Psoas muscle (tissue), 8 donors: ENCODE data around the gene PCNX2. TPM values are rescaled to one million over a fixed set of nuclear protein-coding genes. Genes with fewer than 3 reads are reported as not detected.
"Not testable (repeated sequence)": the region's sequence is repeated elsewhere in the genome, so short reads cannot be mapped to it uniquely, and the experiment has no call there.

Experiments
- ATAC-seq, 4 donors: fragments of 200-7000 bp; cut with Tn5 transposase; one replicate each; pipeline ENCODE4 v1.9.1; 2020; ENCODE audit warnings: moderate library complexity in 3 of 4, mild to moderate bottlenecking in 2 of 4
- DNase-seq, 2 donors: peaks; one replicate each; pipeline ENCODE4 v3.0.0-alpha.2; 2020
- H3K27ac ChIP-seq: fragments of 200-600 bp; one replicate; pipeline ENCODE4 v1.8.0; 2022
- H3K27me3 ChIP-seq, 3 donors: fragments of 200-600 bp in 1 of 3; one replicate each; pipeline versions ENCODE4 v1.6.1 to v1.8.0; 2013 to 2022; ENCODE audit warnings: low read length in 2 of 3, mild to moderate bottlenecking in 2 of 3, moderate library complexity in 1 of 3; ENCODE audit not compliant: insufficient read depth in 3 of 3
- H3K36me3 ChIP-seq, 2 donors: fragments of 200-600 bp in 1 of 2; one replicate each; pipeline versions ENCODE4 v1.6.1 to v1.8.0; 2013 to 2022; ENCODE audit warnings: low read depth in 1 of 2, mild to moderate bottlenecking in 1 of 2, moderate library complexity in 1 of 2; ENCODE audit not compliant: insufficient read depth in 1 of 2
- H3K4me1 ChIP-seq: fragments of 200-600 bp; one replicate; pipeline ENCODE4 v1.8.0; 2022
- H3K4me3 ChIP-seq: fragments of 200-600 bp; one replicate; pipeline ENCODE4 v1.8.0; 2022; ENCODE audit warnings: mild to moderate bottlenecking
- H3K9me3 ChIP-seq: fragments of 200-600 bp; one replicate; pipeline ENCODE4 v1.8.0; 2022
- CTCF ChIP-seq: fragments of 200-600 bp; IDR thresholded peaks from one replicate; pipeline ENCODE4 v1.8.0; 2022; ENCODE audit warnings: antibody characterized with exemption
- WGBS, 3 donors: extraction: QIAGEN DNeasy Blood & Tissue Kit; methylation state at CpG; one replicate each; pipeline versions ENCODE4 v1.1.6 to v1.1.7; 2013; 5-methylcytosine and 5-hydroxymethylcytosine counted together
- intact Hi-C, 2 donors: fragments of 100-400 bp; cut with DNase I; formaldehyde crosslinking; loops; one replicate each; pipeline versions ENCODE4 v1.11.0 to v1.14.2; 2022
- polyA plus RNA-seq, 3 donors: library from polyadenylated mRNA; stranded (reverse); fragments of 200-250 nt; gene quantifications; one replicate each; pipeline ENCODE4 v1.2.3, GENCODE V29; 2013
- total RNA-seq, 4 donors: library from RNA; stranded (reverse); fragmentation: NEBNext Ultra II Directional in 2 of 4; extraction: Animal tissue kit (Norgen Biotek cat#: 25700) in 2 of 4; gene quantifications; one replicate each; pipeline versions ENCODE4 v1.2.1 to v1.2.4, GENCODE V29; 2021 to 2023
- donor health status: healthy with polysubstance abuse.
- donor health status: DM: no; HTN: no; CAD: no; lungs with moderate emphysema.
- donor health status: Bipolar disorder and iron deficiency.
- donor health status: healthy.
- donor health status: DM: yes; HTN: yes; CAD: no.
- donor health status: DM: no; HTN: no; CAD: no.
- donor health status: DM: no; HTN: no; CAD: no.
- donor health status: DM: yes; HTN: yes; CAD: no.

PCNX2 gene
- total and polyA plus RNA-seq, 7 donors = 0.16 to 1.1 (median 0.54) TPM

DNA sequence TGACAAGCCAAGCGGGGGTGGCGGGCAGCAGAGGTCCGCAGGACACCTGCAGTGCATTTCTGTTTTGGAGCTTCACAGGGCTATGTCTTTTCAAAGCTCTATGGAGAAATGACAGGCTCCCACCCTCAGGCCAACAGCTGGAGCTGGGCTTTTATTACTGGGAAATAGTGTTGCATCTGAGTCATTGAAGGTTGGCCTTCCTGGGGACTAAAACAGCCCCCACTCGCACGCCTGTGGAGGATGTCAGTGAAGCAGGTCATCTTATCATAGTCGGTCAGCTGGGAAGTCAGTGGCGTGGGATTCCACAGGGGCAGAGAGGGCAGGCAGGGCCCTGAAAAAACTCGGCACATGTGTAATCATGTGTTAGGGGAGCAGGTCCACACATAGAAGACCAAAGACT, 289.8 kb downstream of the PCNX2 start:
- no peak for TF ChIP-seq CTCF
- Histone ChIP-seq H3K36me3 (no peaks in the 10 kb centered on the region), H3K27me3 (no peaks in the 10 kb centered on the region), H3K4me1 (no peaks in the 10 kb centered on the region), H3K4me3 (no peak overlapping the region), H3K27ac (no peak overlapping the region), H3K9me3 (no peaks in the 10 kb centered on the region)
- intact Hi-C loops = no loop called here
- 78 to 80% (median 79%) methylated on average over 8 of the region's 8 CpGs for WGBS, 3 donors
- ATAC-seq (no peak), DNase-seq (no peak)

DNA sequence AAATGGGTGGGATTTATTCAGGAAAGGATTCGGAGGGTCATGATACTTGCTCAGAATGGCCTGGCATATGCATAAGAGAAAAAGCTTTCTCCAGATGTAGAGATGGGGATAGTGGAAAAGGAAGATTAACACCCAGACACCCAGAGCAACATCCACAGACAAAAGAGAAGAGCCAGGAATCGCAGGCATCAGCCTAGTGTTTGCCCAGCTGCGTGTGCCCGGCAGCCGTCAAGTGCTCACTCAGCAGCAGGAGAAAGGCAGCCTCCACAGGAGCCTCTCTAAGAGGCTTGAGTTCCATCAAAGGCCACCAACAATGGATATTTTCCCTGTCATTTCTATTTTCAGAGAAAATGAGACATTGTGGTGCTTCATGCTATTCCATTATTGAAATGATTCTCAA, 290.4 kb downstream of the PCNX2 start:
- Histone ChIP-seq H3K36me3 (no peaks in the 10 kb centered on the region), H3K4me1 (no peaks in the 10 kb centered on the region), H3K27me3 (no peaks in the 10 kb centered on the region), H3K9me3 (no peaks in the 10 kb centered on the region), H3K4me3 (no peak overlapping the region), H3K27ac (no peak overlapping the region)
- ATAC-seq (no peak), DNase-seq (no peak)
- WGBS, 3 donors = 89 to 93% (median 92%) methylated on average over 5 of the region's 5 CpGs
- intact Hi-C loops = no loop called here
- no peak for TF ChIP-seq CTCF

DNA sequence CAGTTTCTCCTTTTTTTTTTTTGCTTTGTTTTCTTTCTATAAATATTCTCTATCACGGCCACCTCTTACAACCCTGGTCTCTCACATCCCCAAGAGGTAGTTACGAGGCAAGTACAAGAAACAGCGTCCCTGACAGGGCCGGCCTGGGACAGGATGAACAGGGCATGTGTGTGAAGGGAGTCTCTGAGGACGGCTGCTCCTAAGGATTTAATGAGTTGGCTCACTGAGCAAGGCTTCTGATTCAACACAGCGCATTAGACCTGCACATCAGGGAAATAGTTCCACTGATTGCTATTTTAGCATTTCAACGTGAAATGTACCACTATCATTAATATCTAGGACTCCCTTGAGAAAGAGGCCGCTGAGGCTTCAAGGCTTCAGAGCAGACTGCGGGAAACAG, 291.1 kb downstream of the PCNX2 start:
- H3K27ac ChIP-seq = no peak overlapping the region
- DNase-seq = no peak
- 82 to 88% (median 82%) methylated on average over 9 of the region's 9 CpGs for WGBS, 3 donors
- H3K4me1 ChIP-seq = no peaks in the 10 kb centered on the region
- intact Hi-C loops = no loop called here
- H3K36me3 ChIP-seq = no peaks in the 10 kb centered on the region
- H3K9me3 ChIP-seq = no peaks in the 10 kb centered on the region
- no peak for ATAC-seq
- no peak overlapping the region for H3K4me3 ChIP-seq
- no peak for TF ChIP-seq CTCF
- no peaks in the 10 kb centered on the region for H3K27me3 ChIP-seq

- DNase-seq, H3K27me3 ChIP-seq, intact Hi-C loops, H3K4me1 ChIP-seq, H3K9me3 ChIP-seq, ATAC-seq, H3K4me3 ChIP-seq, H3K27ac ChIP-seq, H3K36me3 ChIP-seq: not testable (repeated sequence)
- 95 to 96% (median 96%) methylated on average over 5 of the region's 5 CpGs for WGBS, 3 donors
These were observed 291.9 kb downstream of the PCNX2 start for GRCh38 chr1:233003638-233004037.

- no peak for ATAC-seq
- H3K9me3 ChIP-seq = no peaks in the 10 kb centered on the region
- no peak for TF ChIP-seq CTCF
- WGBS, 3 donors = 91 to 94% (median 93%) methylated on average over 16 of the region's 16 CpGs
- DNase-seq = no peak
- H3K27ac ChIP-seq = no peak overlapping the region
- intact Hi-C loops = no loop called here
- no peaks in the 10 kb centered on the region for H3K27me3 ChIP-seq
- H3K36me3 ChIP-seq = no peaks in the 10 kb centered on the region
- H3K4me3 ChIP-seq = no peak overlapping the region
- no peaks in the 10 kb centered on the region for H3K4me1 ChIP-seq
These were observed 295.4 kb downstream of the PCNX2 start for GRCh38 chr1:232999956-233000625.
